Measurements from ENCODE around the gene EIF4H. TPM values are rescaled to one million over a fixed set of nuclear protein-coding genes. Genes with fewer than 3 reads are reported as not detected.
"Not testable (repeated sequence)": the region's sequence is repeated elsewhere in the genome, so short reads cannot be mapped to it uniquely, and the experiment has no call there.

Gene EIF4H
- total RNA-seq, 2 experiments from 2014 or later, result 461 to 464 TPM

- DNase-seq (no peak), ATAC-seq (peak; percentile 13)
- ChIA-PET CTCF (interaction anchor here (1.6 kb wide), 1 partner anchor 8 kb away, joined by 6 read pairs; no protein-coding TSS in a partner anchor), POLR2A (interaction anchor here (1.0 to 3.2 kb wide), 6 partner anchors 11 to 111 kb away, joined by 4 to 23 read pairs (median 6); partner anchors contain the start of gene LIMK1)
- no peak for TF ChIP-seq CTCF (IDR thresholded peaks at IDR 0.05)
- peak overlapping the region; percentile 83 for H3K27ac Mint-ChIP-seq
- H3K9me3 Mint-ChIP-seq, result no peaks in the 10 kb centered on the region
- no peak overlapping the region for H3K4me3 Mint-ChIP-seq
- H3K4me1 Mint-ChIP-seq (ENCODE audit: low read depth), result peaks cover 24% of the 10 kb centered on the region
- H3K27me3 Mint-ChIP-seq, result no peaks in the 10 kb centered on the region
- intact Hi-C loops (cut with micrococcal nuclease), result no loop called here
- peaks cover 61% of the 10 kb centered on the region for H3K36me3 Mint-ChIP-seq (ENCODE audit: low read depth)
Observed at GRCh38 chr7:74194686-74195085, 20.5 kb downstream of the EIF4H start.

DNA sequence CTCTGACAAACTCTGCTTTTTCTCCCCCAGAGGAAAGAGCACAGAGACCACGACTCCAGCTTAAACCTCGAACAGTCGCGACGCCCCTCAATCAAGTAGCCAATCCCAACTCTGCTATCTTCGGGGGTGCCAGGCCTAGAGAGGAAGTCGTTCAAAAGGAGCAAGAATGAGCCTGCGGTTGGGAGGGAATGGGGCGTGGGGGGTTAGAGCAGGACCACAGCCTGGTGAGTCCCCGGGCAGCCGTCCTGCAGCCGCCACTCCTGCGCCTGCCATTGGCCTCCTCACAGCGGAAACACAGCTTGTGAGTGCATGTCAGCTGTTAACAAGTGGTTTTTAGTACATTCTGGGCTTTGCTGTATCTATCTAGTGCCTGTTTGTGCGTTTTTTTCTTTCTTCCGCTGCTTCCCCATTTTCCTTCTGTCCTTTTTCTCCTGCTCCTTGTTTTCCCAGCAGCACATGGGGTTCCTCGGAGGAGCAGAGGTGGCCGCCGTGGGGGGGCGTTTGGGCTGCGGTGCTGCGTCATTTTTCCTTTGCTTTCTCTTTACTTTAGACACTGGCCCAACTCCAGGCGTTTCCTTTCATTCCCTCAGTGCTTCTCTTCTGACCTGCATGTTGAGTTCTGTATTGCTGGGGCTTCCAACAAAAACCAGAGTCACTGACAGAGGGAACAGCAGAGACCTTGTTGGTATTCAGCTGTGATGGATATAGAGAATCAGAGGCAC lies 21.1 kb downstream of the EIF4H start:
- Mint-ChIP-seq H3K36me3 (ENCODE audit: low read depth) (peaks cover 56% of the 10 kb centered on the region), H3K4me1 (ENCODE audit: low read depth) (peaks cover 24% of the 10 kb centered on the region)

GRCh38 chr7:74195968-74196654 lies 22.0 kb downstream of the EIF4H start:
- H3K4me3 Mint-ChIP-seq; intact Hi-C loops (cut with micrococcal nuclease); CTCF ChIA-PET; ATAC-seq; DNase-seq; H3K9me3 Mint-ChIP-seq; H3K27me3 Mint-ChIP-seq: not testable (repeated sequence)
- Mint-ChIP-seq H3K27ac (peak overlapping the region; percentile 38), H3K36me3 (ENCODE audit: low read depth) (peaks cover 51% of the 10 kb centered on the region), H3K4me1 (ENCODE audit: low read depth) (peaks cover 24% of the 10 kb centered on the region)
- POLR2A ChIA-PET, result interaction anchor here (1.7 to 1.8 kb wide), 2 partner anchors 10 to 12 kb away, joined by 4 read pairs; no protein-coding TSS in a partner anchor

More for the DNA sequence above, 21.1 kb downstream of the EIF4H start:
- H3K27me3 Mint-ChIP-seq; H3K9me3 Mint-ChIP-seq; intact Hi-C loops (cut with micrococcal nuclease); H3K4me3 Mint-ChIP-seq; CTCF ChIA-PET: not testable (repeated sequence)
- peak overlapping the region; percentile 83 for H3K27ac Mint-ChIP-seq
- ATAC-seq (peak; percentile 62), DNase-seq (peak; percentile 46)
- POLR2A ChIA-PET, result interaction anchor here (1.0 to 3.2 kb wide), 6 partner anchors 11 to 112 kb away, joined by 4 to 23 read pairs (median 6); partner anchors contain the start of gene LIMK1

GRCh38 chr7:74197449-74198124 lies 23.4 kb downstream of the EIF4H start:
- Mint-ChIP-seq H3K36me3 (ENCODE audit: low read depth) (peaks cover 42% of the 10 kb centered on the region), H3K4me1 (ENCODE audit: low read depth) (peaks cover 26% of the 10 kb centered on the region), H3K27ac (peak overlapping the region; percentile 61), H3K4me3 (no peak overlapping the region), H3K9me3 (no peaks in the 10 kb centered on the region), H3K27me3 (no peaks in the 10 kb centered on the region)
- TF ChIP-seq CTCF (IDR thresholded peaks at IDR 0.05), result no peak
- ATAC-seq (no peak), DNase-seq (no peak)
- POLR2A ChIA-PET, result interaction anchor here (1.7 to 2.5 kb wide), 4 partner anchors 9 to 23 kb away, joined by 4 to 11 read pairs (median 7); partner anchors contain the start of gene EIF4H
- CTCF ChIA-PET, result interaction anchor here (0.9 to 2.5 kb wide), 4 partner anchors 9 to 203 kb away, joined by 3 to 15 read pairs (median 6); no protein-coding TSS in a partner anchor
- intact Hi-C loops (cut with micrococcal nuclease), result no loop called here

GRCh38 chr7:74199551-74200355 lies 25.6 kb downstream of the EIF4H start:
- H3K9me3 Mint-ChIP-seq, result no peaks in the 10 kb centered on the region
- intact Hi-C loops (cut with micrococcal nuclease), result no loop called here
- H3K4me3 Mint-ChIP-seq, result no peak overlapping the region
- peaks cover 26% of the 10 kb centered on the region for H3K36me3 Mint-ChIP-seq (ENCODE audit: low read depth)
- peak overlapping the region; percentile 66 for H3K27ac Mint-ChIP-seq
- H3K4me1 Mint-ChIP-seq (ENCODE audit: low read depth), result peaks cover 17% of the 10 kb centered on the region
- no peaks in the 10 kb centered on the region for H3K27me3 Mint-ChIP-seq
- ChIA-PET POLR2A (interaction anchor here (0.6 to 2.5 kb wide), 4 partner anchors 10 to 132 kb away, joined by 3 to 11 read pairs (median 4); no protein-coding TSS in a partner anchor), CTCF (interaction anchor here (0.9 to 2.5 kb wide), 5 partner anchors 20 to 201 kb away, joined by 3 to 13 read pairs (median 4); no protein-coding TSS in a partner anchor)
- TF ChIP-seq CTCF (IDR thresholded peaks at IDR 0.05), result no peak
- DNase-seq (no peak), ATAC-seq (no peak)

Data from activated CD8-positive, alpha-beta T cell treated with anti-CD3 and anti-CD28 coated beads for 36 hours (primary cell).